ENCODE measurements around the gene TNS4.

Gene TNS4

DNA sequence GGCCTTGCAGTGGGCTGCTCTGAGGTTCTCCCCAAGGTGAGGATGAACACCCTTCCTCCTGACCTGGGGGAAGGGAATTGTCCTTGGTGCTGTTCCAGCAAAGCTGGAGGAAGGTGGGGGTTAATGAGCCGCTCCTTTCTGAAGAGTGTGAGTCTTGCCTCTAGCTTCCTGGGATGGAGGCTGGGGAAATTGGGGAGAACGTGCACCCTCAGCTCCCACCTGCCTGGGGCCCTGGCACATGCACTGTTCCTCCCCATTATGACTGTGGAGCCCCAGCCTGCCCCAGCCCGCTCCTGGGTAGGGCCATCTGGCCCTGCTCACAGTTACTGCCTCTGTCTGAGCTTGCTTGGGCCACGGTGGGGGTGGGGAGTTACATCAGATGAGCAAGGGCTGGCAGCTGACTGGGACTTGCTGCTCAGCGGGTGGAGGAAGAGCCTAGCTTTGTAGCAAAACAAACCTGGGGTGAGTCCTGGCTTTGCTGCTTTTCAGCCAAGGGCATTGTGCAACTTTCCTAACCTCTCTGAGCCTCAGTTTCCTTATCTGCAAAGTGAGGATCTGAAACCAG, 11.1 kb downstream of the TNS4 start:
- Mint-ChIP-seq H3K4me3 (no peak overlapping the region), H3K27ac (peak overlapping the region; percentile 63 to 79 (median 65)), H3K9me3 (no peaks in the 10 kb centered on the region), H3K36me3 (ENCODE audit: low read depth) (no peaks in the 10 kb centered on the region), H3K4me1 (peaks cover 45% of the 10 kb centered on the region), H3K27me3 (ENCODE audit: low read depth) (peaks cover 8% of the 10 kb centered on the region)
- TF ChIP-seq, protein P1, sequence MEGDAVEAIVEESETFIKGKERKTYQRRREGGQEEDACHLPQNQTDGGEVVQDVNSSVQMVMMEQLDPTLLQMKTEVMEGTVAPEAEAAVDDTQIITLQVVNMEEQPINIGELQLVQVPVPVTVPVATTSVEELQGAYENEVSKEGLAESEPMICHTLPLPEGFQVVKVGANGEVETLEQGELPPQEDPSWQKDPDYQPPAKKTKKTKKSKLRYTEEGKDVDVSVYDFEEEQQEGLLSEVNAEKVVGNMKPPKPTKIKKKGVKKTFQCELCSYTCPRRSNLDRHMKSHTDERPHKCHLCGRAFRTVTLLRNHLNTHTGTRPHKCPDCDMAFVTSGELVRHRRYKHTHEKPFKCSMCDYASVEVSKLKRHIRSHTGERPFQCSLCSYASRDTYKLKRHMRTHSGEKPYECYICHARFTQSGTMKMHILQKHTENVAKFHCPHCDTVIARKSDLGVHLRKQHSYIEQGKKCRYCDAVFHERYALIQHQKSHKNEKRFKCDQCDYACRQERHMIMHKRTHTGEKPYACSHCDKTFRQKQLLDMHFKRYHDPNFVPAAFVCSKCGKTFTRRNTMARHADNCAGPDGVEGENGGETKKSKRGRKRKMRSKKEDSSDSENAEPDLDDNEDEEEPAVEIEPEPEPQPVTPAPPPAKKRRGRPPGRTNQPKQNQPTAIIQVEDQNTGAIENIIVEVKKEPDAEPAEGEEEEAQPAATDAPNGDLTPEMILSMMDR (IDR thresholded peaks at IDR 0.05; ENCODE audit: unreplicated experiment in 3 of 3): no peak

DNA sequence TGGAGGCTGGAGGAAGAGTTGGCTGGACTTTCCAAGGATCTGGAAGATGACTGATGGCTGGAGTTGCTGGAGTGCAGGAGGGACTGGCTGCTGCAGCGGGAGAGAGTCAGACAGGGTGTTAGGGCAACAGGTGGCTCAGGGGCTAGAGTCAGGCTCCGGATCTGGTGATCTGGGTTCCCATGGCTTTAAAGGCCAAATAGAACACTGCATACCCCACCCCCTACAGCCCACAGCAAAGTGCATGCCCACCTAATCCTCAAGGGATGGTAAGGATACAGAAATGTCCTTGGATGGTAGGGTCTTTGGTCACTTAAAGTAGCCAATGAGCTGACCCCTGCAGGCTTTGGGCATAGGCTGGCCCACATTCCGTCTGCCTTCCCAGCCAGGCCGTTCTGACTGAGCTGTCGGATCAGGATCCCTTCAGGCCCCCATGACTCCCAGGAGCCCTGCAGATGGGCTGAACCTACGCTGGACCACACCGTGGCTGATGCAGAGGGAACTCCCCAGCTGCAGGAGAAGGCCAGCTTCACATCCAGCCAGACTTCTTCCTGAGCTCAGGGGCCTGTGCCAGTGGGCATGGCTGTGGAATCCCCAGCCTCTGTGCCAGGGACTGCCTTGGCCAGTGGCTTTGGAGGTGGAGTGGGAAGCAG, 13.9 kb downstream of the TNS4 start:
- Mint-ChIP-seq H3K27ac (peak overlapping the region in 2 of 3 experiments; percentile 48 to 67), H3K9me3 (no peaks in the 10 kb centered on the region), H3K4me1 (peaks cover 58% of the 10 kb centered on the region), H3K27me3 (ENCODE audit: low read depth) (peaks cover 19% of the 10 kb centered on the region), H3K4me3 (peak overlapping the region in 1 of 3 experiments; percentile 34), H3K36me3 (ENCODE audit: low read depth) (no peaks in the 10 kb centered on the region)
- TF ChIP-seq, protein P1 (IDR thresholded peaks at IDR 0.05; ENCODE audit: unreplicated experiment in 3 of 3): no peak

DNA sequence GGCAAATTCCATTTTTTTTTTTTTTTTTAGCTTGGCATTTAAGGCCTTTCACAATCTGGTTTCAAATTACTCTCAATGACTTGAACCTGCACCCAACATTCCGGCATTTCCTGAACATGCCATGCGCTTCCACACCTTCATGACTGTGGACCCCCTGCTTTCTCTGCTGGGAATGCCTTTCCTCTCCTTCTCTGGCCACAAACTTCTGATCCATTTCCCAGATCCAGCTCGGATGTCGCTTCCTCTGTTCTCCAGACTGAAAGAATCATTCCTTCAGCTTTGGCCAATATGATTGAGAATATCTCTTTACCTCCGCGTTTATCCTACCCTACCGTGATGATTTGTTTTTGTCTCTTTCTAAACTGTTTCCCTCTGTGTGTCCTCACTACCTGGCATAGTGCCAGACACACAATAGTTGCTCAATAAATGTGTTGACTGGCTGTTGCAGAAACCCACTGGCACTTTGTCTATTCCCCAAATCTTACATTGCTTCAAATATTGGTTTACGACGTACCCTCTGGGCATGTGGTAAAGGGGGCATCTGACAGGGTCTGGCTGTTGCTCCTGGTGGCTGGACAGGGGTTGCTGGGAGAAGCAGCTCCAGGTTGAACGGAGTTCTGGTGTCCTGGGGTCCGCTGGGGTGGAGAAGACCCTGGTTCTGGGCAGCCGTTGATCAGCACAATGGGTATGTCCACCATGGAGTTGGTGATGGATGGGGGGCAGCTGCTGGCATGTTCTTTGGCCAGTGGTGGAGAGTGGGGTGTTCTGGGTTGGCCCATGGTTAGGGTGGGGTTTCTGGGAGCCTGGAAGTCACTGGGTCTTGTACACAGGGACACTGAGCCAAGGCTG, 14.7 kb downstream of the TNS4 start:
- Mint-ChIP-seq H3K9me3 (no peaks in the 10 kb centered on the region), H3K4me1 (peaks cover 59% of the 10 kb centered on the region), H3K4me3 (peak overlapping the region in 1 of 3 experiments; percentile 34), H3K36me3 (ENCODE audit: low read depth) (no peaks in the 10 kb centered on the region), H3K27me3 (ENCODE audit: low read depth) (peaks cover 19% of the 10 kb centered on the region), H3K27ac (peak overlapping the region in 2 of 3 experiments; percentile 7 to 48)
- TF ChIP-seq, protein P1 (IDR thresholded peaks at IDR 0.05; ENCODE audit: unreplicated experiment in 3 of 3): no peak

DNA sequence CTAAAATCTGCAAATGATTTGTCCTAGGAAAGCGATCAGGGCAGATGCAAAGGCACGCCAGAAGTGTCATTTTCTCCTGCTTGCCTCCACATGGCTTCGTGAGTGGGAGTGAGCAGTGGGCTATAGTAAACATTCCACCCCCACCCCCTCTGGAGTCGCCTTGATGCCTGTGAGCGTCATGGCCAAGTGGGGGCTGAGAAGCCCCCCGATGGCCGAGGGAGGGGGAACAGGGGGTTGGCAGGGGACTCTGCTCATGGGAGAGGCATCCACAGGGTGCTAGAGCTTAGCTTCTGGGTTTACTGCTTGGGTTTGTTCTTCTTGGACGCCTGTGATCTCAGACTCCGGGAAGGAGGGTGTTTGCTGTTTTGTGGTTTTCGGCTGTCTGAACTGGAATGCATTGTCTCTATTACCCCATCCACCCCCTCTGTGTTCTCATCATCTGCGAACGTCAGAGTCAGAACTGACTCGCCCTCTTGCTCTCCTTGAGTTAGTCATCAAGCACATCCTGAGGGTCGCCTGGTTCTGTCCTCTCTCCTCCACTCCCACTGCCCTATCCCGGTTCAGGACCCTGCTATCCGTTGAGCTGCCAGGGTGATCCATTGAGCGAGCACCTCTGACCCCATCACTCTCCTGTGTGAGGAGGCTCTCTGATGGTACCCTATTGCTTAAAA, 15.4 kb downstream of the TNS4 start:
- Mint-ChIP-seq H3K4me1 (peaks cover 64% of the 10 kb centered on the region), H3K36me3 (ENCODE audit: low read depth) (no peaks in the 10 kb centered on the region), H3K4me3 (peak overlapping the region in 1 of 3 experiments; percentile 37), H3K27ac (peak overlapping the region; percentile 7 to 54 (median 26)), H3K9me3 (no peaks in the 10 kb centered on the region), H3K27me3 (ENCODE audit: low read depth) (peaks cover 19% of the 10 kb centered on the region)
- TF ChIP-seq, protein P1 (IDR thresholded peaks at IDR 0.05; ENCODE audit: unreplicated experiment in 3 of 3): no peak

DNA sequence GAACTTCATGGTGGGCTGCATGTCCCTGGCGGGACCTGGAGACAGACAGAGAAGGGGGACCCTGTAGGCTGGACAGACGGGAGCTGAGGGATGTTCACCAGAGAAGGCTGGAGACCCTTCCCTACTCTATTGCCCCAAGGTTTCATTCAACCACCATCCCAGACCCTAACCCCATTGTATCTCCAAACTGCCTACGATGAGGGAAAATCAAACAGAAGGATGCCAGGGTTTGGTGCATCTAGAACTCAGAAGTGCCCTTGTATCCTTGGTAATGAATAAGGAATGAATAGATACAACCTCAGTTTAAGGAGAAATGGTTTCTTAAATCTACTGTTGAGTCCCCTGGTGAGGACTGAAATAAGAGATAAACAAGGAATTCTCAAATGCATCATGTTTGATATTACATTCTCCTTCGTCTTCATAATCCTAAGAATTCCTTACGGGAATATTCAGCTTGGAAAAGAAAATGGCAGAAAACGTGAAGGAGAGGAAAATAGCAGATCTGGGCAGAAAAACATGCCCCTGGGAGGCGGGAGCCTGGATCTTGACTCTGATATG, 16.4 kb downstream of the TNS4 start:
- Mint-ChIP-seq H3K36me3 (ENCODE audit: low read depth) (no peaks in the 10 kb centered on the region), H3K27me3 (ENCODE audit: low read depth) (peaks cover 22% of the 10 kb centered on the region), H3K27ac (peak overlapping the region in 2 of 3 experiments; percentile 6 to 35), H3K9me3 (no peaks in the 10 kb centered on the region), H3K4me3 (no peak overlapping the region), H3K4me1 (peaks cover 62% of the 10 kb centered on the region)
- TF ChIP-seq, protein P1 (IDR thresholded peaks at IDR 0.05; ENCODE audit: unreplicated experiment in 3 of 3): no peak

All from nephron (organoid).